Measurements from ENCODE around the gene ADAM12.

DNA sequence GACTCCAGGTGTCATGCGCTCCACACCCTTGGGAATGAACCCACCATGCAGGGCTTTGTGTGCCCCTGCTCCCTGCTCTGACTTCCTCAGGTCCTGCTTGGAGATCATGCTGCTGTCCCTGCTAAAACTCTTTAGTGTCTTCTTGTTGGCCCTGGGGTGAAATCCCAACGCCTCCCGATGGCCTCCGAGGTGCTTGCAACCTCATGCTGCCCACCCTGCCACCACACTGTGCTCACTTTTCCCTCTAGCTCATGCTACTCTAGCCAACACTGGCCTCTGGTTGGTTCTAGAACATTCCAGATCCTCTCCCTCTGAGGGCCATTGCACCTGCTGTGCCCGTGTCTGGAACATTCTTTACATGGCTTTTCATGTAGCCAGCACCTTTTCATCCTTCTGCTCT, 227.7 kb downstream of the ADAM12 start:
- TF ChIP-seq, protein P1, sequence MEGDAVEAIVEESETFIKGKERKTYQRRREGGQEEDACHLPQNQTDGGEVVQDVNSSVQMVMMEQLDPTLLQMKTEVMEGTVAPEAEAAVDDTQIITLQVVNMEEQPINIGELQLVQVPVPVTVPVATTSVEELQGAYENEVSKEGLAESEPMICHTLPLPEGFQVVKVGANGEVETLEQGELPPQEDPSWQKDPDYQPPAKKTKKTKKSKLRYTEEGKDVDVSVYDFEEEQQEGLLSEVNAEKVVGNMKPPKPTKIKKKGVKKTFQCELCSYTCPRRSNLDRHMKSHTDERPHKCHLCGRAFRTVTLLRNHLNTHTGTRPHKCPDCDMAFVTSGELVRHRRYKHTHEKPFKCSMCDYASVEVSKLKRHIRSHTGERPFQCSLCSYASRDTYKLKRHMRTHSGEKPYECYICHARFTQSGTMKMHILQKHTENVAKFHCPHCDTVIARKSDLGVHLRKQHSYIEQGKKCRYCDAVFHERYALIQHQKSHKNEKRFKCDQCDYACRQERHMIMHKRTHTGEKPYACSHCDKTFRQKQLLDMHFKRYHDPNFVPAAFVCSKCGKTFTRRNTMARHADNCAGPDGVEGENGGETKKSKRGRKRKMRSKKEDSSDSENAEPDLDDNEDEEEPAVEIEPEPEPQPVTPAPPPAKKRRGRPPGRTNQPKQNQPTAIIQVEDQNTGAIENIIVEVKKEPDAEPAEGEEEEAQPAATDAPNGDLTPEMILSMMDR (IDR thresholded peaks at IDR 0.05; ENCODE audit: borderline replicate concordance, extremely low read depth, low read length, poor library complexity, severe bottlenecking) = no peak
- TF ChIP-seq EZH2 (IDR thresholded peaks at IDR 0.05; ENCODE audit: borderline replicate concordance, low read depth, low read length, severe bottlenecking) = no peak
